Suprapubic skin (tissue), 4 donors: ENCODE measurements around the gene MYO15B. TPM values are rescaled to one million over a fixed set of nuclear protein-coding genes. Genes with fewer than 3 reads are reported as not detected.

Experiments used
- DNase-seq, 2 donors: peaks; one replicate each; pipeline ENCODE4 v3.0.0-alpha.2; 2019; ENCODE audit warnings: low spot score in 2 of 2
- H3K27ac ChIP-seq: fragments of 200-600 bp; sonication (generic); one replicate; pipeline ENCODE4 v1.5.1; 2019
- H3K27me3 ChIP-seq: fragments of 200-600 bp; sonication (generic); one replicate; pipeline ENCODE4 v1.5.1; 2019
- H3K36me3 ChIP-seq: fragments of 200-600 bp; sonication (generic); one replicate; pipeline ENCODE4 v1.5.1; 2019
- H3K4me1 ChIP-seq: fragments of 200-600 bp; sonication (generic); one replicate; pipeline ENCODE4 v1.5.1; 2019
- H3K4me3 ChIP-seq: fragments of 200-600 bp; sonication (generic); one replicate; pipeline ENCODE4 v1.5.1; 2019; ENCODE audit warnings: mild to moderate bottlenecking
- H3K9me3 ChIP-seq: fragments of 200-600 bp; sonication (generic); one replicate; pipeline ENCODE4 v1.5.1; 2019
- EP300 ChIP-seq: sonication (generic); formaldehyde crosslinking; IDR thresholded peaks from one replicate; pipeline ENCODE4 v1.6.1; 2017; ENCODE audit warnings: antibody characterized with exemption
- POLR2A ChIP-seq, 2 donors: fragments of 450-650 bp; IDR thresholded peaks; one replicate each; pipeline ENCODE4 v1.6.1; 2017; ENCODE audit warnings: antibody characterized with exemption in 2 of 2, mild to moderate bottlenecking in 2 of 2, moderate library complexity in 2 of 2
- POLR2AphosphoS5 ChIP-seq, 3 donors: sonication (generic); formaldehyde crosslinking; IDR thresholded peaks; one replicate each; pipeline ENCODE4 v1.6.1; 2017; ENCODE audit warnings: antibody characterized with exemption in 3 of 3
- WGBS: methylation state at CpG from one replicate; pipeline ENCODE4 v1.1.5; 2018; 5-methylcytosine and 5-hydroxymethylcytosine counted together
- total RNA-seq, 4 donors: library from RNA; depleted of rRNA; stranded (reverse); fragments of >200 nt; gene quantifications; one replicate each; pipeline ENCODE4 v1.1.0, GENCODE V29; 2016
- TF ChIP-seq, protein P1 (sequence below), 2 donors: fragments of 200-600 bp in 1 of 2; fragments of 450-650 bp in 1 of 2; sonication (generic) in 1 of 2; IDR thresholded peaks; one replicate each; pipeline ENCODE4 v1.5.1; 2016 to 2019; ENCODE audit warnings: antibody characterized with exemption in 2 of 2, mild to moderate bottlenecking in 1 of 2, moderate library complexity in 1 of 2

Gene MYO15B
- total RNA-seq, 4 donors from 2014 or later, result 28.4 to 126 (median 76.1) TPM

DNA sequence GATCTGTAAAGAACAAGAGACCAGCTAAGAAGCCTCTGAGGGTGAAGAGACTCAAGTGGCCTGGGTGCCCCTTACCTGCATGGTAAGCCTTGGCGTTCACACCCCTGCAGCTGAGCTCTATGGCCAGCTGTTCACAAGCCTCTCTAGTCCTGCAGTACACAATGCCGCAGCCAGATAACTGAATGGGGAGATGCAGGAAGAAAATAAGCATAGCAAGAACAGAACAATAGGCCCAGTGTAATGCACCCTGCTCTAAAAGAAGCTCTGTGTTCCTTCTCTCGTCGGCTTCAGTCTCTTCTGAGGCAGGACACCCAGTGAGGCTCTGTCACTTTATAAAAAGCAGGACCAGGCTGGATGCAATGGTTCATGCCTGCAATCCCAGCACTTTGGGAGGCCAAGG, 73.9 kb downstream of the MYO15B start:
- no peak for DNase-seq
- Histone ChIP-seq H3K27me3 (no peaks in the 10 kb centered on the region), H3K27ac (no peak overlapping the region), H3K36me3 (peaks cover 51% of the 10 kb centered on the region), H3K4me1 (peaks cover 10% of the 10 kb centered on the region), H3K4me3 (no peak overlapping the region), H3K9me3 (no peaks in the 10 kb centered on the region)
- 79% methylated on average over 4 of the region's 4 CpGs for WGBS
- TF ChIP-seq EP300 (no peak), POLR2A (IDR thresholded peaks at IDR 0.05) (no peak), POLR2AphosphoS5 (IDR thresholded peaks at IDR 0.05) (no peak)
- TF ChIP-seq, protein P1, sequence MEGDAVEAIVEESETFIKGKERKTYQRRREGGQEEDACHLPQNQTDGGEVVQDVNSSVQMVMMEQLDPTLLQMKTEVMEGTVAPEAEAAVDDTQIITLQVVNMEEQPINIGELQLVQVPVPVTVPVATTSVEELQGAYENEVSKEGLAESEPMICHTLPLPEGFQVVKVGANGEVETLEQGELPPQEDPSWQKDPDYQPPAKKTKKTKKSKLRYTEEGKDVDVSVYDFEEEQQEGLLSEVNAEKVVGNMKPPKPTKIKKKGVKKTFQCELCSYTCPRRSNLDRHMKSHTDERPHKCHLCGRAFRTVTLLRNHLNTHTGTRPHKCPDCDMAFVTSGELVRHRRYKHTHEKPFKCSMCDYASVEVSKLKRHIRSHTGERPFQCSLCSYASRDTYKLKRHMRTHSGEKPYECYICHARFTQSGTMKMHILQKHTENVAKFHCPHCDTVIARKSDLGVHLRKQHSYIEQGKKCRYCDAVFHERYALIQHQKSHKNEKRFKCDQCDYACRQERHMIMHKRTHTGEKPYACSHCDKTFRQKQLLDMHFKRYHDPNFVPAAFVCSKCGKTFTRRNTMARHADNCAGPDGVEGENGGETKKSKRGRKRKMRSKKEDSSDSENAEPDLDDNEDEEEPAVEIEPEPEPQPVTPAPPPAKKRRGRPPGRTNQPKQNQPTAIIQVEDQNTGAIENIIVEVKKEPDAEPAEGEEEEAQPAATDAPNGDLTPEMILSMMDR (IDR thresholded peaks at IDR 0.05), result no peak

DNA sequence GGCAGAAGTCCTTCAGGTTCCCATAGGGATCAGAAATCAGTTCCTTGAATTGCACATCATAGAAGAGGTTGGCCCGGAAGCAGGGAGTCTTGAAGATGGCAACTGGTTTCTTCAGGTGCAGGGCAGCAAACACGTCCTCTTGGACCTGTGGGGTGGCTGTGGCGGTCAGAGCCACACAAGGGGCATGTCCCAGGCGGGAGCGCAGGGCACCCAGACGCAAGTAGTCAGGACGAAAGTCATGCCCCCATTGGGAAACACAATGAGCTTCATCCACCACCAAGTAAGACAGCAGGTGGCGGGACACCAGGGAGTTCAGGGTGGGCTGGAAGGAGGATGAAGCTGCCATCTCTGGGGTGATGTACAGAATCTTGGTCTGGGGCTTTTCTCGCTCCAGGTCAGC, 74.9 kb downstream of the MYO15B start:
- H3K4me3 ChIP-seq, result no peak overlapping the region
- TF ChIP-seq POLR2AphosphoS5 (IDR thresholded peaks at IDR 0.05) (no peak), POLR2A (IDR thresholded peaks at IDR 0.05) (no peak), EP300 (no peak)
- TF ChIP-seq, protein P1 (IDR thresholded peaks at IDR 0.05), result no peak
- DNase-seq, result no peak
- peaks cover 12% of the 10 kb centered on the region for H3K4me1 ChIP-seq
- 96% methylated on average over 9 of the region's 9 CpGs for WGBS
- H3K27me3 ChIP-seq, result no peaks in the 10 kb centered on the region
- H3K9me3 ChIP-seq, result no peaks in the 10 kb centered on the region
- peaks cover 51% of the 10 kb centered on the region for H3K36me3 ChIP-seq
- no peak overlapping the region for H3K27ac ChIP-seq

DNA sequence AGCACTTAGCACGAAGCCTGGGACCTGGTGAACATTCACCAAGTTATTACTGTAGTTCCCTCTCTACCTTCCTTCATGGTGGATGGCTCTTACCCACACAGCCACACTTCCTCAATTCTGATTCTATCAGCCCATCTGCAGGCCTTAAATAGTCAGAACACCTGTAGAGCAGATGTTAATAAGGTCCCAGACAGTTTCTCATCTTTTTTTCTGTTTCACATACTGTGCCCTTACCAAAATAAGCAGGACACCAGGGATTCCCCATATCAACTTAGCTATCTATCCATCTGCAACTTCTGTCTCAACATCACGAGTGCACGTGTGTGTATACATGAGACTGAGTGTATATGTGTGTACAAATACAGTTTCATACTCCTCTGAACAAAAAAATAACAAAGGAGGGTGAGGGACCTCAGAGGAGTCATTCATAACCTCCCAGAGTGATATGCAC, 76.5 kb downstream of the MYO15B start:
- TF ChIP-seq POLR2AphosphoS5 (IDR thresholded peaks at IDR 0.05) (no peak), POLR2A (IDR thresholded peaks at IDR 0.05) (no peak), EP300 (no peak)
- TF ChIP-seq, protein P1 (IDR thresholded peaks at IDR 0.05), result no peak
- H3K27ac ChIP-seq, result no peak overlapping the region
- peaks cover 23% of the 10 kb centered on the region for H3K4me1 ChIP-seq
- H3K4me3 ChIP-seq, result no peak overlapping the region
- H3K9me3 ChIP-seq, result no peaks in the 10 kb centered on the region
- DNase-seq, result no peak
- H3K27me3 ChIP-seq, result no peaks in the 10 kb centered on the region
- peaks cover 41% of the 10 kb centered on the region for H3K36me3 ChIP-seq
- WGBS, result 86% methylated on average over 3 of the region's 3 CpGs

DNA sequence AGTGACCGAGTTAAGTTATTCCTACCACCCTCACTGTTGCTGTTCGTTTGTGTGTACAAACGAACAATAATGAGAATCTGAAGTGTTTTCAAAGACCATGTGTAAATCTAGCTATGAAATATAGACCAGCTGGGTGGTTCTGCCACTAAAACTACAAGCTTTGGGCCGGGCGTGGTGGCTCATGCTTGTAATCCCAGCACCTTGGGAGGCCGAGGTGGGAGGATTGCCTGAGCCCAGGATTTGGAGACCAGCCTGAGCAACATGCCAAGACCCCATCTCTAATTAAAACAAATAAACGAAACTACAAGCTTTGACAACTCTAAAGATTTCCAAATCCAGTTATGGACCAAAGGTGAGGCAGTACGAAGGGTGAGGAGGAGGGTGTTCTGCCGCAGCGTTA, 78.4 kb downstream of the MYO15B start:
- Histone ChIP-seq H3K9me3 (no peaks in the 10 kb centered on the region), H3K4me3 (peak overlapping the region; percentile 88), H3K4me1 (peaks cover 23% of the 10 kb centered on the region), H3K27ac (no peak overlapping the region), H3K27me3 (no peaks in the 10 kb centered on the region), H3K36me3 (peaks cover 43% of the 10 kb centered on the region)
- TF ChIP-seq POLR2AphosphoS5 (IDR thresholded peaks at IDR 0.05) (no peak), POLR2A (IDR thresholded peaks at IDR 0.05) (no peak), EP300 (no peak)
- TF ChIP-seq, protein P1 (IDR thresholded peaks at IDR 0.05), result no peak
- 81% methylated on average over 10 of the region's 10 CpGs for WGBS
- no peak for DNase-seq

DNA sequence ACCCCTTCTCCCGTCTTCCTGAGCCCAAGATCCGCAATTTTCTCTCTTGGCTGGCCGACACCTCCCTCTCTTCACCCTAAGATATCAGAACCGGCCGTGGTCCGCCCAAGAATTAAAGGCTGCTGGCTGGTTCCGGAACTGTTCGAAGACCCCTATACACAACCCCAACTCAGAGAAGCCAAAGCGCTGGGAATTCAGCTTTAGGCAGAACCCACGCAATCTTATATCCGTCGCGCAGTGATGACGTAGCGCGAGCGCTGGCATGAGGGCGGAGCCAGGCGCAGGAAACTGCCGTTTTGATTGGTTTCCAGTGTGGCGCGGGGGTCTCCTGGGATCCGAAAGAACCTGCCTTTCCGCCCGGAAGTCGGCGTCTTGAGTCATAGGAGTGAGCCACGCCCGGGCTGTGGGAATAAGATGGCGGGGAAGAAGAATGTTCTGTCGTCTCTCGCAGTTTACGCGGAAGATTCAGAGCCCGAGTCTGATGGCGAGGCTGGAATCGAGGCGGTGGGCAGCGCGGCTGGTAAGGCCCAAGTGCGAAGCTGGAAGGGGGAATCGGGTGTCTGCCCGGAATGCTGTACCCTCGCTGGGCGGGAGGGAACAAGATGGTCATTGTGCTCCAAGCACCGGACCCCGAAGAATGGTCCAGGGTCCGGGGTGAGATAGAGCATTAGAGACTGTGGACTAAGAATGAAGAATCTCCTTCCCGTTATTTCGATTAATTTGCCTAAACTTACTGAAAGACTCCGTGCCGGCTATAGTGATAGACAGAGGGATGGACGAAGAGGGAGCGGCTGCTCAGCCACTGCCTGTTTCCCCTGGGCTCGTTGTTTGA, 79.6 kb downstream of the MYO15B start, which contains the start of the genes RECQL5 and SAP30BP:
TSS of gene RECQL5 (minus strand) at position 196 of the 832 bp plus-strand sequence. CDS start 597 bp downstream, outside the sequence.
TSS of gene SAP30BP (plus strand) at position 380 of the 832 bp plus-strand sequence. CDS start at position 415, 35 bp downstream.
- peak; percentile 99 for DNase-seq
- H3K27me3 ChIP-seq, result no peaks in the 10 kb centered on the region
- peaks cover 43% of the 10 kb centered on the region for H3K36me3 ChIP-seq
- WGBS, result under 1% methylated on average over 48 of the region's 55 CpGs
- peaks cover 23% of the 10 kb centered on the region for H3K4me1 ChIP-seq
- H3K9me3 ChIP-seq, result no peaks in the 10 kb centered on the region
- peak within 1 kb of the TSS; percentile 88 for H3K4me3 ChIP-seq
- peak within 1 kb of the TSS; percentile 93 for H3K27ac ChIP-seq
- peak in 2 of 3 donors; percentile 20 to 81 for TF ChIP-seq POLR2AphosphoS5 (IDR thresholded peaks at IDR 0.05)
- TF ChIP-seq, protein P1 (IDR thresholded peaks at IDR 0.05), result no peak
- TF ChIP-seq POLR2A (IDR thresholded peaks at IDR 0.05), result peak; percentile 9 to 84
